ENCODE measurements around the gene FRMD8.

FRMD8 gene

GRCh38 chr11:65377036-65377435, 9.4 kb upstream of the FRMD8 start:
- no peak for DNase-seq

GRCh38 chr11:65377777-65378176, 8.7 kb upstream of the FRMD8 start:
- DNase-seq = no peak

GRCh38 chr11:65378208-65378927, 8.1 kb upstream of the FRMD8 start:
- no peak for DNase-seq

GRCh38 chr11:65378928-65379638, 7.4 kb upstream of the FRMD8 start:
- DNase-seq = no peak

GRCh38 chr11:65379698-65380459, 6.6 kb upstream of the FRMD8 start:
- no peak for DNase-seq

- no peak for DNase-seq
Observed at GRCh38 chr11:65380460-65381119, 5.8 kb upstream of the FRMD8 start.

GRCh38 chr11:65381716-65382032, 4.8 kb upstream of the FRMD8 start:
- DNase-seq = no peak

GRCh38 chr11:65382033-65382803, 4.2 kb upstream of the FRMD8 start, which contains the start of gene SLC25A45:
SLC25A45 (minus strand) TSS chr11:65382646; CDS start chr11:65381951, 695 bp downstream.
- DNase-seq = peak; percentile 93

- DNase-seq = no peak
Observed at GRCh38 chr11:65382804-65383368, 3.6 kb upstream of the FRMD8 start.

GRCh38 chr11:65383778-65384177, 2.7 kb upstream of the FRMD8 start:
- DNase-seq = no peak

GRCh38 chr11:65384301-65384889, 2.0 kb upstream of the FRMD8 start:
- DNase-seq = no peak

- no peak for DNase-seq
Observed at GRCh38 chr11:65388731-65389130, 2.3 kb downstream of the FRMD8 start.

- no peak for DNase-seq
Observed at GRCh38 chr11:65389294-65389980, 3.0 kb downstream of the FRMD8 start.

GRCh38 chr11:65390099-65390941, 3.9 kb downstream of the FRMD8 start:
- no peak for DNase-seq

GRCh38 chr11:65390996-65391395, 4.6 kb downstream of the FRMD8 start:
- DNase-seq = no peak

GRCh38 chr11:65392186-65392829, 5.9 kb downstream of the FRMD8 start:
- DNase-seq = no peak

- no peak for DNase-seq
Observed at GRCh38 chr11:65392899-65393298, 6.5 kb downstream of the FRMD8 start.

- no peak for DNase-seq
Observed at GRCh38 chr11:65393513-65394079, 7.2 kb downstream of the FRMD8 start.

- DNase-seq = no peak
Observed at GRCh38 chr11:65394125-65394536, 7.7 kb downstream of the FRMD8 start.

Measured in activated CD8-positive, alpha-beta memory T cell treated with anti-CD3 and anti-CD28 coated beads, Interleukin-2, amount 50 U/mL, for 4 hours (primary cell).